ENCODE data around the gene GZF1.

DNA sequence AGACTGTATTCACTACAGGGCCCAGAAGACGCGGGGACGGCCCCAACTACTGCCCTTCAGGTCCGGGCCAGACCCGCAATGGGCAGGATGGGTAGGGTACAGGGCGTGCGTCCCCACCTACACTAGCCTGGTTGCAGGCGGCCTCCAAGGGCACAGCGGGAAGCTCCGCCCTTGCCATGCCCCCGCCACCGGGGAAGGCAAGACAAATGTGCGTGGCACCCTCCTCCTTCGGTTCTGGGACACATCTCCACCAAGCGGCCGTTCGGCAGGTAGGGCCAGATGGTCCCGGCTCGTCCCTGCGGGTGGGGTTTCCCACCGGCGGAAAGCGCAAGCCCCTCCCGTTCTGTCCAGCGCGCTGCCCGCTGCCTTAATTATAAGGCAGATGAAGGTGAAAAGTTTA, 5.8 kb upstream of the GZF1 start:
- TF ChIP-seq CTCF (IDR thresholded peaks at IDR 0.05; ENCODE audit: low read depth, low read length, poor library complexity, severe bottlenecking) (no peak), EZH2phosphoT487 (IDR thresholded peaks at IDR 0.05; ENCODE audit: borderline replicate concordance, low read length) (no peak)

Data from DOHH2 (cell line).